GM12878 (cell line): ENCODE results near the gene NACA2. TPM values are rescaled to one million over a fixed set of nuclear protein-coding genes. Genes with fewer than 3 reads are reported as not detected.
A peak's percentile ranks its signal among the peaks of the same experiment; 100 is the strongest.

Experiments
- BCL11A ChIP-seq: IDR thresholded peaks from 2 replicates; pipeline ENCODE4 v1.6.1; 2011; ENCODE audit warnings: low read depth, low read length
- ETV6 ChIP-seq, 2 experiments: fragments of 450-650 bp in 1 of 2; IDR thresholded peaks in 1 of 2; conservative IDR thresholded peaks in 1 of 2; 2 replicates each; pipeline ENCODE4 v1.6.1; 2014; ENCODE audit warnings: antibody characterized with exemption in 1 of 2, borderline replicate concordance in 1 of 2, low read depth in 1 of 2, mild to moderate bottlenecking in 1 of 2, moderate library complexity in 1 of 2
- HDAC6 ChIP-seq: fragments of 200-600 bp; sonication (generic); IDR thresholded peaks from one replicate; pipeline ENCODE4 v1.8.0; 2017; ENCODE audit warnings: antibody characterized with exemption; ENCODE audit not compliant: unreplicated experiment
- HSF1 ChIP-seq: fragments of 150-350 bp; IDR thresholded peaks from 2 replicates; pipeline ENCODE4 v1.6.1; 2014; ENCODE audit warnings: mild to moderate bottlenecking, low read depth, low read length
- KLF5 ChIP-seq: fragments of 450-650 bp; IDR thresholded peaks from 2 replicates; pipeline ENCODE4 v1.6.1; 2014; ENCODE audit warnings: mild to moderate bottlenecking; ENCODE audit not compliant: partially characterized antibody
- NRF1 ChIP-seq: conservative IDR thresholded peaks from 2 replicates; pipeline ENCODE4 v1.6.1; 2011; ENCODE audit warnings: mild to moderate bottlenecking, low read depth, low read length, improper control_type of control experiment
- POLR2A ChIP-seq: IDR thresholded peaks from 2 replicates; pipeline ENCODE4 v1.6.1; 2011; ENCODE audit warnings: low read depth, mild to moderate bottlenecking, low read length
- RBBP5 ChIP-seq: fragments of 200-600 bp; sonication (generic); conservative IDR thresholded peaks from 2 replicates; pipeline ENCODE4 v1.6.1; 2016
- ZBED1 ChIP-seq: IDR thresholded peaks from 2 replicates; pipeline ENCODE4 v1.6.1; 2016; ENCODE audit warnings: borderline replicate concordance
- ZBTB4 ChIP-seq: fragments of 450-650 bp; formaldehyde crosslinking; IDR thresholded peaks from 2 replicates; pipeline ENCODE4 v1.4.0; 2022; ENCODE audit warnings: mild to moderate bottlenecking, moderate library complexity
- polyA plus RNA-seq, 11 experiments: library from polyadenylated mRNA; depleted of rRNA in 4 of 11; unstranded in 6 of 11; stranded (reverse) in 5 of 11; fragments of >200 nt; fragmentation: Nextera tagmentation in 4 of 11; fragmentation: Illumina TruSeq in 1 of 11; extraction: Ambion mirVana in 4 of 11; extraction: Trizol in 1 of 11; gene quantifications; 1 replicate in 1 of 11; 2 replicates in 10 of 11; pipeline versions ENCODE4 v1.2.1 to v1.2.3, GENCODE V29; 2011 to 2016; ENCODE audit warnings: inconsistent platforms in 2 of 11, missing spikeins in 2 of 11, low read depth in 1 of 11
- total RNA-seq, 4 experiments: library from RNA; depleted of rRNA in 3 of 4; stranded (reverse); fragments of >200 nt in 3 of 4; fragmentation: Illumina TruSeq in 1 of 4; extraction: Trizol in 1 of 4; gene quantifications; 2 replicates each; pipeline versions ENCODE4 v1.2.1 to v1.2.3, GENCODE V29; 2013 to 2021
- TF ChIP-seq, protein P1 (sequence below): fragments of 450-650 bp; IDR thresholded peaks from 2 replicates; pipeline ENCODE4 v1.6.1; 2017; ENCODE audit warnings: mild to moderate bottlenecking, low read depth, inconsistent platforms; ENCODE audit not compliant: poor library complexity, severe bottlenecking
- TF ChIP-seq, protein P2 (sequence below): fragments of 450-650 bp; formaldehyde crosslinking; IDR thresholded peaks from 2 replicates; pipeline ENCODE4 v1.4.0; 2020; ENCODE audit warnings: mild to moderate bottlenecking, moderate library complexity

NACA2 gene
- total and polyA plus RNA-seq, 10 of the 15 experiments (the other 5 are each of a cell fraction or from before 2014, with no cell fraction given) = 0.16 to 0.68 (median 0.36) TPM; not detected in 4

GRCh38 chr17:61635913-61636432 is 45.0 kb upstream of the NACA2 start (continued):
- TF ChIP-seq, protein P1, sequence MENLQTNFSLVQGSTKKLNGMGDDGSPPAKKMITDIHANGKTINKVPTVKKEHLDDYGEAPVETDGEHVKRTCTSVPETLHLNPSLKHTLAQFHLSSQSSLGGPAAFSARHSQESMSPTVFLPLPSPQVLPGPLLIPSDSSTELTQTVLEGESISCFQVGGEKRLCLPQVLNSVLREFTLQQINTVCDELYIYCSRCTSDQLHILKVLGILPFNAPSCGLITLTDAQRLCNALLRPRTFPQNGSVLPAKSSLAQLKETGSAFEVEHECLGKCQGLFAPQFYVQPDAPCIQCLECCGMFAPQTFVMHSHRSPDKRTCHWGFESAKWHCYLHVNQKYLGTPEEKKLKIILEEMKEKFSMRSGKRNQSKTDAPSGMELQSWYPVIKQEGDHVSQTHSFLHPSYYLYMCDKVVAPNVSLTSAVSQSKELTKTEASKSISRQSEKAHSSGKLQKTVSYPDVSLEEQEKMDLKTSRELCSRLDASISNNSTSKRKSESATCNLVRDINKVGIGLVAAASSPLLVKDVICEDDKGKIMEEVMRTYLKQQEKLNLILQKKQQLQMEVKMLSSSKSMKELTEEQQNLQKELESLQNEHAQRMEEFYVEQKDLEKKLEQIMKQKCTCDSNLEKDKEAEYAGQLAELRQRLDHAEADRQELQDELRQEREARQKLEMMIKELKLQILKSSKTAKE = no peak
- TF ChIP-seq RBBP5 (no peak), NRF1 (no peak), POLR2A (no peak), BCL11A (no peak), ETV6 (conservative IDR thresholded peaks at IDR 0.05 in 1 of 2, IDR thresholded peaks at IDR 0.05 in 1 of 2; ENCODE audit: borderline replicate concordance in 1 of 2, low read depth in 1 of 2) (peak in 1 of 2 experiments; percentile 90; a peak in 1 of 4 replicates), KLF5 (no peak), ZBTB4 (CRISPR knock-in tag) (no peak), ZBED1 (no peak), HSF1 (no peak), HDAC6 (no peak)
- TF ChIP-seq, protein P2, sequence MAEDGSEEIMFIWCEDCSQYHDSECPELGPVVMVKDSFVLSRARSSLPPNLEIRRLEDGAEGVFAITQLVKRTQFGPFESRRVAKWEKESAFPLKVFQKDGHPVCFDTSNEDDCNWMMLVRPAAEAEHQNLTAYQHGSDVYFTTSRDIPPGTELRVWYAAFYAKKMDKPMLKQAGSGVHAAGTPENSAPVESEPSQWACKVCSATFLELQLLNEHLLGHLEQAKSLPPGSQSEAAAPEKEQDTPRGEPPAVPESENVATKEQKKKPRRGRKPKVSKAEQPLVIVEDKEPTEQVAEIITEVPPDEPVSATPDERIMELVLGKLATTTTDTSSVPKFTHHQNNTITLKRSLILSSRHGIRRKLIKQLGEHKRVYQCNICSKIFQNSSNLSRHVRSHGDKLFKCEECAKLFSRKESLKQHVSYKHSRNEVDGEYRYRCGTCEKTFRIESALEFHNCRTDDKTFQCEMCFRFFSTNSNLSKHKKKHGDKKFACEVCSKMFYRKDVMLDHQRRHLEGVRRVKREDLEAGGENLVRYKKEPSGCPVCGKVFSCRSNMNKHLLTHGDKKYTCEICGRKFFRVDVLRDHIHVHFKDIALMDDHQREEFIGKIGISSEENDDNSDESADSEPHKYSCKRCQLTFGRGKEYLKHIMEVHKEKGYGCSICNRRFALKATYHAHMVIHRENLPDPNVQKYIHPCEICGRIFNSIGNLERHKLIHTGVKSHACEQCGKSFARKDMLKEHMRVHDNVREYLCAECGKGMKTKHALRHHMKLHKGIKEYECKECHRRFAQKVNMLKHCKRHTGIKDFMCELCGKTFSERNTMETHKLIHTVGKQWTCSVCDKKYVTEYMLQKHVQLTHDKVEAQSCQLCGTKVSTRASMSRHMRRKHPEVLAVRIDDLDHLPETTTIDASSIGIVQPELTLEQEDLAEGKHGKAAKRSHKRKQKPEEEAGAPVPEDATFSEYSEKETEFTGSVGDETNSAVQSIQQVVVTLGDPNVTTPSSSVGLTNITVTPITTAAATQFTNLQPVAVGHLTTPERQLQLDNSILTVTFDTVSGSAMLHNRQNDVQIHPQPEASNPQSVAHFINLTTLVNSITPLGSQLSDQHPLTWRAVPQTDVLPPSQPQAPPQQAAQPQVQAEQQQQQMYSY = no peak
